ENCODE results near the gene PPP1R1A.

DNA sequence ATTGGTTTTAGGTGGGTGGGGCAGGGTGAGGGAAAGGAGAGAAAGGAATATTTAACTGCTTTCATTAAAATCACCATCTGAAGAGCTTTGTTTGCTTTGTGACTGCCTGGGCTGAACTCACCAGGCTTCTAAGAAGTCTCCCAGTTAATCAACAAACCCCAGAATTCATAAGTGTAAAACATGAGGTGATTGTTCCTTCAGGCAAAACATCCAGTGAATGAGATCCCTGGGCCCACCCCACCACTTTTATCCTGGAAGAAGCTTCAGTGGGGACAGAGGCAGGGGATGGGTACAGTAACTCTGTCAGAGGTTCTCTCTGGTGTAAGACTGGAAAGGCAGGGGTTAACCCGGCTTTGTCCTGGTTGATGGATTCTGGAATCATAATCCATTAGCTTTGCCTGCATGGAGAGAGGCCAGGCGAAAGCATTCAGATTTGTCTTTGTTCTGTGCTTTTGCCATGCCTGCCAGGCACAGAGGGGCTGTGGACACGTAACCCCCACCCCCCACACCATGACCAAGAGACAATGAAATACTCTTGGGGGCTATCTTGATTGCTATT lies 22.4 kb downstream of the PPP1R1A start:
- no peak for TF ChIP-seq POLR2AphosphoS5 (IDR thresholded peaks at IDR 0.05)
- TF ChIP-seq, protein P1, sequence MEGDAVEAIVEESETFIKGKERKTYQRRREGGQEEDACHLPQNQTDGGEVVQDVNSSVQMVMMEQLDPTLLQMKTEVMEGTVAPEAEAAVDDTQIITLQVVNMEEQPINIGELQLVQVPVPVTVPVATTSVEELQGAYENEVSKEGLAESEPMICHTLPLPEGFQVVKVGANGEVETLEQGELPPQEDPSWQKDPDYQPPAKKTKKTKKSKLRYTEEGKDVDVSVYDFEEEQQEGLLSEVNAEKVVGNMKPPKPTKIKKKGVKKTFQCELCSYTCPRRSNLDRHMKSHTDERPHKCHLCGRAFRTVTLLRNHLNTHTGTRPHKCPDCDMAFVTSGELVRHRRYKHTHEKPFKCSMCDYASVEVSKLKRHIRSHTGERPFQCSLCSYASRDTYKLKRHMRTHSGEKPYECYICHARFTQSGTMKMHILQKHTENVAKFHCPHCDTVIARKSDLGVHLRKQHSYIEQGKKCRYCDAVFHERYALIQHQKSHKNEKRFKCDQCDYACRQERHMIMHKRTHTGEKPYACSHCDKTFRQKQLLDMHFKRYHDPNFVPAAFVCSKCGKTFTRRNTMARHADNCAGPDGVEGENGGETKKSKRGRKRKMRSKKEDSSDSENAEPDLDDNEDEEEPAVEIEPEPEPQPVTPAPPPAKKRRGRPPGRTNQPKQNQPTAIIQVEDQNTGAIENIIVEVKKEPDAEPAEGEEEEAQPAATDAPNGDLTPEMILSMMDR (IDR thresholded peaks at IDR 0.05 in 8 of 11, conservative IDR thresholded peaks at IDR 0.05 in 3 of 11): no peak
